ENCODE data around the gene RAB1B. TPM values are rescaled to one million over a fixed set of nuclear protein-coding genes. Genes with fewer than 3 reads are reported as not detected.

RAB1B gene
- total RNA-seq, 1 donor from 2014 or later = 120 TPM

DNA sequence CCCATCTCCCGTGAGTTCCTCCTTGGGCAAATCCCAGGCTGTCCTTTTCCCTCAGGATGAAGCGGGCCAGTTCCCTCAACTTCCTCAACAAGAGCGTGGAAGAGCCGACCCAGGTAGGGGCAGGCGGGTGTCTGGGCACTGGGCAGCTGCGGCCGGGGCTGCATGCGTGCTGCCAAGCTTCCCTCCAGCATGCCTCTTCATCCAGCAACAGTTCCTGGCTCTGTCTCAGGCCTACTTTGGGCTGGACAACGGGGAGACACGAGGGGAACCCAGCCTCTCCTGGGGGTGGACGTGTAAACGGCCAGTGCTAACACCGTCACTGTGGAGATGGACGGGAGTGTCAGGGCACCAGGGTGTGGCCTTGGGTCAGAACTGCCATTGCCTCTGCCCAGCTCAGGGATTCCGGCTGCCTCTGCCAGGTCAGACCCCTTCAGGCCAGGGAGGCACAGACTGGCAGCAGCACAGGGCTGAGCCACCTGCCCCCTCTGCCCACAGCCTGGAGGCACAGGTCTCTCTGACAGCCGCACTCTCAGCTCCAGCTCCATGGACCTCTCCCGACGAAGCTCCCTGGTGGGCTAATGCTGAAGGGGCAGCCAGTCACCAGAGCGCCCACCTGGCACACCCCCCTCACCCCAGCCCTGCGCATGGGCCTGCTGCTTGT is 1.9 kb upstream of the RAB1B start:
- Mint-ChIP-seq H3K27me3 (ENCODE audit: low read depth, unreplicated experiment) (no peaks in the 10 kb centered on the region), H3K9me3 (ENCODE audit: unreplicated experiment) (no peaks in the 10 kb centered on the region), H3K27ac (ENCODE audit: unreplicated experiment) (peak overlapping the region; percentile 89), H3K36me3 (ENCODE audit: low read depth, unreplicated experiment) (peaks cover 18% of the 10 kb centered on the region), H3K4me1 (ENCODE audit: low read depth, unreplicated experiment) (peaks cover 7% of the 10 kb centered on the region), H3K4me3 (ENCODE audit: unreplicated experiment) (peak overlapping the region; percentile 78)
- Histone ChIP-seq H3K27me3 (ENCODE audit: insufficient read depth, low read length) (no peaks in the 10 kb centered on the region), H3K9me3 (ENCODE audit: insufficient read depth, low read depth, low read length) (no peaks in the 10 kb centered on the region), H3K4me3 (ENCODE audit: insufficient read depth, low read depth, low read length) (no peak overlapping the region), H3K36me3 (ENCODE audit: insufficient read depth, low read length) (peaks cover 13% of the 10 kb centered on the region), H3K4me2 (ENCODE audit: low read length) (peak overlapping the region; percentile 88), H3K9ac (ENCODE audit: low read length) (peak overlapping the region; percentile 96), H3K79me2 (ENCODE audit: insufficient read depth, low read length) (peaks cover 26% of the 10 kb centered on the region), H3K4me1 (ENCODE audit: insufficient read depth, low read length) (peaks cover 21% of the 10 kb centered on the region), H2AFZ (ENCODE audit: low read depth, low read length) (no peak overlapping the region), H3K27ac (ENCODE audit: low read depth, low read length) (peak overlapping the region; percentile 82), H4K20me1 (ENCODE audit: insufficient read depth, low read length) (peaks cover 52% of the 10 kb centered on the region)
- no peak for DNase-seq (ENCODE audit: low read depth)
- FAIRE-seq = no peak
- no peak for TF ChIP-seq CTCF (IDR thresholded peaks at IDR 0.05; ENCODE audit: insufficient read depth, low read depth, low read length)
- no peak for TF ChIP-seq EZH2 (IDR thresholded peaks at IDR 0.05; ENCODE audit: insufficient read depth, low read length)

- H3K27ac Mint-ChIP-seq (ENCODE audit: unreplicated experiment) = peak overlapping the region; percentile 89
- H2AFZ ChIP-seq (ENCODE audit: low read depth, low read length) = peak overlapping the region; percentile 24
- H3K36me3 ChIP-seq (ENCODE audit: insufficient read depth, low read length) = peaks cover 14% of the 10 kb centered on the region
- H3K4me3 ChIP-seq (ENCODE audit: insufficient read depth, low read depth, low read length) = peak overlapping the region; percentile 90
- peaks cover 19% of the 10 kb centered on the region for H3K36me3 Mint-ChIP-seq (ENCODE audit: low read depth, unreplicated experiment)
- no peaks in the 10 kb centered on the region for H3K9me3 ChIP-seq (ENCODE audit: insufficient read depth, low read depth, low read length)
- peak overlapping the region; percentile 78 for H3K4me3 Mint-ChIP-seq (ENCODE audit: unreplicated experiment)
- H3K9me3 Mint-ChIP-seq (ENCODE audit: unreplicated experiment) = no peaks in the 10 kb centered on the region
- TF ChIP-seq CTCF (IDR thresholded peaks at IDR 0.05; ENCODE audit: insufficient read depth, low read depth, low read length) (no peak), EZH2 (IDR thresholded peaks at IDR 0.05; ENCODE audit: insufficient read depth, low read length) (no peak)
- peak overlapping the region; percentile 96 for H3K9ac ChIP-seq (ENCODE audit: low read length)
- H3K4me1 Mint-ChIP-seq (ENCODE audit: low read depth, unreplicated experiment) = peaks cover 7% of the 10 kb centered on the region
- no peak for FAIRE-seq
- peaks cover 52% of the 10 kb centered on the region for H4K20me1 ChIP-seq (ENCODE audit: insufficient read depth, low read length)
- H3K4me2 ChIP-seq (ENCODE audit: low read length) = peak overlapping the region; percentile 88
- H3K27me3 ChIP-seq (ENCODE audit: insufficient read depth, low read length) = no peaks in the 10 kb centered on the region
- H3K27ac ChIP-seq (ENCODE audit: low read depth, low read length) = peak overlapping the region; percentile 82
- DNase-seq (ENCODE audit: low read depth) = no peak
- peaks cover 31% of the 10 kb centered on the region for H3K79me2 ChIP-seq (ENCODE audit: insufficient read depth, low read length)
- no peaks in the 10 kb centered on the region for H3K27me3 Mint-ChIP-seq (ENCODE audit: low read depth, unreplicated experiment)
- H3K4me1 ChIP-seq (ENCODE audit: insufficient read depth, low read length) = peaks cover 21% of the 10 kb centered on the region
These were observed 1.4 kb upstream of the RAB1B start for GRCh38 chr11:66267039-66267378.

Data from astrocyte (in vitro differentiated cells and primary cell).